GM12874 (cell line): ENCODE data around the gene SLC25A12.

Experiments used
- TF ChIP-seq, protein P1 (sequence below): IDR thresholded peaks from 2 replicates; pipeline ENCODE4 v1.5.1; 2011; ENCODE audit warnings: low read depth, mild to moderate bottlenecking, control low read depth, low read length, moderate library complexity; ENCODE audit not compliant: insufficient read depth

SLC25A12 gene

DNA sequence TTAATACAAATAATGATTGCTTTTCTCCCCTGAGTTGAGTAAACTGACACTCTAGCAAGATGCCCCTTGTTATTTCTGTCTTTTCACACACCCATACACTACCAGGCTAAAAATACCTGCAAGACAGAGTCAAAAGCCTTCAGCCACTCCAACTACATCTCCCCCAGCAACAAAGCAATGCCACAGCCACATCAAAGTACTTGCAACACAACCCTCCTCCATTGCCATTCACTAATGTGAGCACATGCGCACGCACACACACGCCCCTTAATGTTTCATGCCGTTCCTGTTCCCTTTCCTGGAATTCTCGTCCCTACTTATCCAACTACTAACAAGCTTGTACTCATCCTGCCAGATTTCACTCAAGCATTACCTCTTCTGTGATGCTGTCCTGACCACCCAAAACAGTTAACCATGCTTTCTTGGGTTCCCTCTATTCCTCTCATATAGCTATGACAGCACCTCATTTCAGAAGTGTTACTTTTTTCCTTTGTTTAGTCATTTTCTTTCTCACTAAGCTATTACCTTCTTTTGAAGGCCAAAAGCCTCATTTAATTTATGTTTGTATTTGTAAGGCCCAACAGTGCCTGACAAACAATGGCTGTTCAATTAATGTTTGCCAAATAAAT lies 29.6 kb downstream of the SLC25A12 start:
- TF ChIP-seq, protein P1, sequence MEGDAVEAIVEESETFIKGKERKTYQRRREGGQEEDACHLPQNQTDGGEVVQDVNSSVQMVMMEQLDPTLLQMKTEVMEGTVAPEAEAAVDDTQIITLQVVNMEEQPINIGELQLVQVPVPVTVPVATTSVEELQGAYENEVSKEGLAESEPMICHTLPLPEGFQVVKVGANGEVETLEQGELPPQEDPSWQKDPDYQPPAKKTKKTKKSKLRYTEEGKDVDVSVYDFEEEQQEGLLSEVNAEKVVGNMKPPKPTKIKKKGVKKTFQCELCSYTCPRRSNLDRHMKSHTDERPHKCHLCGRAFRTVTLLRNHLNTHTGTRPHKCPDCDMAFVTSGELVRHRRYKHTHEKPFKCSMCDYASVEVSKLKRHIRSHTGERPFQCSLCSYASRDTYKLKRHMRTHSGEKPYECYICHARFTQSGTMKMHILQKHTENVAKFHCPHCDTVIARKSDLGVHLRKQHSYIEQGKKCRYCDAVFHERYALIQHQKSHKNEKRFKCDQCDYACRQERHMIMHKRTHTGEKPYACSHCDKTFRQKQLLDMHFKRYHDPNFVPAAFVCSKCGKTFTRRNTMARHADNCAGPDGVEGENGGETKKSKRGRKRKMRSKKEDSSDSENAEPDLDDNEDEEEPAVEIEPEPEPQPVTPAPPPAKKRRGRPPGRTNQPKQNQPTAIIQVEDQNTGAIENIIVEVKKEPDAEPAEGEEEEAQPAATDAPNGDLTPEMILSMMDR, result no peak

- TF ChIP-seq, protein P1, result no peak
Measured at GRCh38 chr2:171862501-171862900, 31.5 kb downstream of the SLC25A12 start.

- TF ChIP-seq, protein P1, result no peak
Measured at GRCh38 chr2:171858397-171858958, 35.6 kb downstream of the SLC25A12 start.

DNA sequence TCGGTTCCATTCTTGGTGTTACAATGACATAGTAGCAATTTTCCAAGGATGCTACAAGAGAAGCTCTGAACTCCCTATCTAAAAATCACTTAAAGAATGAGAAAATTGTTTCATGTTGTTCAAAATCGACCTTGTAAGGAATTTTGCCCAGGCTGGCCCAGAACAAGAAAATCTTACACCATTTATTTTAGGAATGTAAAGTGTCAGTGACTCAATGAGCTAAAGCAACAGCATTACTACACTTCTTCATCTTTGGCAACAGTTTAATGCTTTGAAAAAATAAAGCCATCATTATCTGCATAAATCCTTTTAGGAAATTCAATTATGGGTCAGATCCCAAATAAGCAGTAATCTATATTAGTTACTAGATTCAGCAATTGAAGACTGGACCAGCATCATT lies 38.6 kb downstream of the SLC25A12 start:
- TF ChIP-seq, protein P1, result no peak

GRCh38 chr2:171852366-171852888 lies 41.6 kb downstream of the SLC25A12 start:
- TF ChIP-seq, protein P1, result no peak

- TF ChIP-seq, protein P1, result no peak
Measured at GRCh38 chr2:171847627-171848026, 46.4 kb downstream of the SLC25A12 start.

DNA sequence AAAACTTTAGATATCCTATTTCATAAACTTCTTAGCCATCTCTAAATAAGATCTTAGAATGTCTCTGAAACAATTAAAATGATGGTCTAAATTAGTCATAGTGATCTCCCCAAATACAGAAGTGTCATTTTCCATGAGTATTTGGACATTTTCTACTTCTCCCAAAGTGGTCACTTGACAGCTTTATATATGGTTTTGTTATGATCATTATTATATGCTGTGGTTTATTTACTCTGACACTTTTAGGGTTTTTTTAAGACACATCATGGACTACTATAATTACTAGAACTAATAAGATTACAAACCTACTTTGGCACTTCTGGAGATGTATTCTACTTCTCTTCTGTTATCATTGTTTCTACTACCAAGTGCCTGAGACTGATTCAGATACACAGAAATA lies 47.1 kb downstream of the SLC25A12 start:
- TF ChIP-seq, protein P1, result no peak
